ENCODE results near the gene DRAP1. TPM values are rescaled to one million over a fixed set of nuclear protein-coding genes. Genes with fewer than 3 reads are reported as not detected.

The DRAP1 gene
- total RNA-seq, 1 donor from 2014 or later = 64.7 TPM

- Mint-ChIP-seq H3K4me1 (peaks cover 53% of the 10 kb centered on the region), H3K27ac (peak overlapping the region; percentile 69), H3K36me3 (ENCODE audit: low read depth) (peaks cover 49% of the 10 kb centered on the region), H3K4me3 (no peak overlapping the region), H3K9me3 (no peaks in the 10 kb centered on the region), H3K27me3 (no peaks in the 10 kb centered on the region)
- DNase-seq (no peak), ATAC-seq (ENCODE audit: low read depth) (no peak)
- POLR2A ChIA-PET = interaction anchor here (0.6 to 11.8 kb wide), 18 partner anchors 10 to 243 kb away, joined by 3 to 340 read pairs (median 6); partner anchors contain the start of genes BANF1, C11orf68, CFL1 and DRAP1
- intact Hi-C loops (cut with micrococcal nuclease) = loop anchor here (1.0 to 10.0 kb wide), 4 partner anchors 24 to 251 kb away; partner anchors contain the start of gene MUS81
- CTCF ChIA-PET = interaction anchor here (0.6 to 4.0 kb wide), 38 partner anchors 8 to 342 kb away, joined by 3 to 67 read pairs (median 6); partner anchors contain the start of genes AP5B1, BANF1, EIF1AD and FOSL1
- TF ChIP-seq CTCF (IDR thresholded peaks at IDR 0.05) = no peak
Observed at GRCh38 chr11:65883786-65884715, 35.2 kb upstream of the DRAP1 start.

- peaks cover 49% of the 10 kb centered on the region for H3K36me3 Mint-ChIP-seq (ENCODE audit: low read depth)
- H3K9me3 Mint-ChIP-seq = no peaks in the 10 kb centered on the region
- peak overlapping the region; percentile 32 for H3K4me3 Mint-ChIP-seq
- ChIA-PET CTCF (interaction anchor here (0.6 to 4.0 kb wide), 40 partner anchors 8 to 343 kb away, joined by 3 to 67 read pairs (median 5); partner anchors contain the start of genes AP5B1, BANF1, EIF1AD and FOSL1), POLR2A (interaction anchor here (0.6 to 11.8 kb wide), 20 partner anchors 9 to 360 kb away, joined by 3 to 340 read pairs (median 5); partner anchors contain the start of genes BANF1, C11orf68, CFL1 and DRAP1)
- ATAC-seq (ENCODE audit: low read depth) (peak; percentile 45), DNase-seq (peak; percentile 80)
- no peaks in the 10 kb centered on the region for H3K27me3 Mint-ChIP-seq
- intact Hi-C loops (cut with micrococcal nuclease) = loop anchor here (1.0 to 10.0 kb wide), 4 partner anchors 24 to 250 kb away; partner anchors contain the start of gene MUS81
- H3K27ac Mint-ChIP-seq = peak overlapping the region; percentile 69
- TF ChIP-seq CTCF (IDR thresholded peaks at IDR 0.05) = no peak
- H3K4me1 Mint-ChIP-seq = peaks cover 55% of the 10 kb centered on the region
Observed at GRCh38 chr11:65884716-65885092, 34.5 kb upstream of the DRAP1 start.

GRCh38 chr11:65885231-65885630, 34.0 kb upstream of the DRAP1 start:
- ChIA-PET POLR2A (interaction anchor here (0.6 to 11.8 kb wide), 16 partner anchors 9 to 360 kb away, joined by 3 to 340 read pairs (median 6); partner anchors contain the start of genes BANF1, C11orf68, CFL1 and DRAP1), CTCF (interaction anchor here (0.6 to 4.0 kb wide), 40 partner anchors 9 to 343 kb away, joined by 3 to 67 read pairs (median 6); partner anchors contain the start of genes AP5B1, BANF1, EIF1AD and FOSL1)
- Mint-ChIP-seq H3K9me3 (no peaks in the 10 kb centered on the region), H3K4me1 (peaks cover 58% of the 10 kb centered on the region), H3K4me3 (no peak overlapping the region), H3K27ac (peak overlapping the region; percentile 69), H3K27me3 (no peaks in the 10 kb centered on the region), H3K36me3 (ENCODE audit: low read depth) (peaks cover 49% of the 10 kb centered on the region)
- ATAC-seq (ENCODE audit: low read depth) (no peak), DNase-seq (no peak)
- intact Hi-C loops (cut with micrococcal nuclease) = loop anchor here (10.0 kb wide), 1 partner anchor 250 kb away; no protein-coding TSS in a partner anchor
- TF ChIP-seq CTCF (IDR thresholded peaks at IDR 0.05) = no peak

- ChIA-PET CTCF (interaction anchor here (0.6 to 4.0 kb wide), 15 partner anchors 8 to 174 kb away, joined by 3 to 67 read pairs (median 9); partner anchors contain the start of genes KAT5, MUS81 and SNX32), POLR2A (interaction anchor here (0.7 to 11.8 kb wide), 10 partner anchors 8 to 790 kb away, joined by 3 to 340 read pairs (median 7); partner anchors contain the start of genes BANF1, CFL1, EFEMP2 and EIF1AD)
- H3K27ac Mint-ChIP-seq = no peak overlapping the region
- intact Hi-C loops (cut with micrococcal nuclease) = loop anchor here (10.0 kb wide), 1 partner anchor 249 kb away; no protein-coding TSS in a partner anchor
- H3K4me3 Mint-ChIP-seq = no peak overlapping the region
- TF ChIP-seq CTCF (IDR thresholded peaks at IDR 0.05) = no peak
- no peaks in the 10 kb centered on the region for H3K27me3 Mint-ChIP-seq
- DNase-seq (no peak), ATAC-seq (ENCODE audit: low read depth) (no peak)
- peaks cover 49% of the 10 kb centered on the region for H3K36me3 Mint-ChIP-seq (ENCODE audit: low read depth)
- H3K4me1 Mint-ChIP-seq = peaks cover 57% of the 10 kb centered on the region
- H3K9me3 Mint-ChIP-seq = no peaks in the 10 kb centered on the region
Observed at GRCh38 chr11:65885808-65886536, 33.3 kb upstream of the DRAP1 start.

Measured in activated B cell treated with CpG ODN at 0.5 μM for 24 hours (primary cell).